HepG2 (cell line): ENCODE data around the gene TMCO4. TPM values are rescaled to one million over a fixed set of nuclear protein-coding genes. Genes with fewer than 3 reads are reported as not detected.

Experiments used
- ATAC-seq: fragments of 200-7000 bp; cut with Tn5 transposase; 3 replicates; pipeline ENCODE4 v1.9.1; 2020; ENCODE audit warnings: mild to moderate bottlenecking, moderate library complexity
- BruUV-seq: library from RNA; stranded (reverse); fragments of 400-500 nt; replicated peaks from 2 replicates; lab custom pipeline; 2021; lab: Mats Ljungman, UMichigan
- CTCF ChIA-PET: fragments of 300-600 bp; formaldehyde crosslinking; extraction: SDS; loops from one replicate; lab custom pipeline; 2021; ENCODE audit warnings: low total read pairs, inconsistent platforms, low intra/inter-chr PET ratio; lab: Yijun Ruan, JAX
- POLR2A ChIA-PET: fragments of 350-600 bp; sonication (Branson Sonifier 250); formaldehyde crosslinking; loops from one replicate; lab custom pipeline; 2020; ENCODE audit warnings: antibody characterized with exemption, inconsistent platforms; lab: Yijun Ruan, JAX
- DNase-seq: peaks from one replicate; pipeline ENCODE4 v3.0.0-alpha.2; 2015; ENCODE audit warnings: low spot score
- FAIRE-seq: peaks from 3 replicates; lab custom pipeline; 2011; peaks lifted over from hg19 to GRCh38; lab: Jason Lieb, UNC
- H2AFZ ChIP-seq: one replicate; pipeline ENCODE4 v1.6.1; 2011; ENCODE audit warnings: low read length, inconsistent platforms
- H3K27ac ChIP-seq: fragments of 300-600 bp; 3 replicates; pipeline ENCODE4 v1.8.0; 2011; ENCODE audit warnings: mixed run types, mild to moderate bottlenecking, mixed read lengths, low read length, inconsistent platforms; ENCODE audit not compliant: insufficient read depth; ENCODE audit errors: extremely low read length
- H3K27me3 ChIP-seq, 2 experiments: fragments of 200-600 bp in 1 of 2; 2 replicates in 1 of 2; 3 replicates in 1 of 2; pipeline versions ENCODE4 v1.6.0 to v1.8.0; 2011; ENCODE audit warnings: low read length in 2 of 2, mild to moderate bottlenecking in 2 of 2, moderate library complexity in 2 of 2, inconsistent platforms in 1 of 2; ENCODE audit not compliant: insufficient read depth in 2 of 2, control insufficient read depth in 1 of 2
- H3K36me3 ChIP-seq, 2 experiments: fragments of 200-600 bp in 1 of 2; replicated peaks in 1 of 2; 2 replicates in 1 of 2; 3 replicates in 1 of 2; pipeline versions ENCODE4 v1.5.1 to v1.8.0; 2011; ENCODE audit warnings: low read length in 2 of 2, inconsistent platforms in 1 of 2; ENCODE audit not compliant: insufficient read depth in 2 of 2, control insufficient read depth in 1 of 2
- H3K4me1 ChIP-seq: 2 replicates; pipeline ENCODE4 v1.5.1; 2012; ENCODE audit warnings: low read length, inconsistent platforms; ENCODE audit not compliant: insufficient read depth
- H3K4me2 ChIP-seq: 2 replicates; pipeline ENCODE4 v1.6.0; 2011; ENCODE audit warnings: low read depth, low read length, inconsistent platforms
- H3K4me3 ChIP-seq, 3 experiments: fragments of 200-600 bp in 1 of 3; sonication (generic), shearing (Covaris generic) in 1 of 3; replicated peaks in 1 of 3; 2 replicates each; pipeline ENCODE4 v1.5.1; 2011 to 2016; ENCODE audit warnings: low read length in 3 of 3, inconsistent platforms in 2 of 3, low read depth in 2 of 3, mild to moderate bottlenecking in 2 of 3, control low read depth in 1 of 3, mixed read lengths in 1 of 3; ENCODE audit not compliant: insufficient read depth in 1 of 3
- H3K79me2 ChIP-seq: one replicate; pipeline ENCODE4 v1.6.1; 2011; ENCODE audit warnings: low read length, inconsistent platforms; ENCODE audit not compliant: insufficient read depth
- H3K9ac ChIP-seq: 2 replicates; pipeline ENCODE4 v1.6.0; 2011; ENCODE audit warnings: mild to moderate bottlenecking, low read depth, low read length, inconsistent platforms; ENCODE audit not compliant: insufficient read depth
- H3K9me3 ChIP-seq: 2 replicates; pipeline ENCODE4 v1.5.1; 2012; ENCODE audit warnings: mild to moderate bottlenecking, low read length
- H4K20me1 ChIP-seq: 2 replicates; pipeline ENCODE4 v1.6.0; 2011; ENCODE audit warnings: inconsistent platforms, mild to moderate bottlenecking, low read length, moderate library complexity; ENCODE audit not compliant: insufficient read depth
- CBX2 ChIP-seq, 2 experiments: fragments of 200-600 bp in 1 of 2; sonication (generic); formaldehyde crosslinking in 1 of 2; IDR thresholded peaks; 2 replicates each; pipeline versions ENCODE4 v1.7.0 to v1.8.1; 2018 to 2022; ENCODE audit warnings: low read depth in 2 of 2, low read length in 1 of 2, mild to moderate bottlenecking in 1 of 2, missing genetic modification reagents in 1 of 2
- CHD2 ChIP-seq: IDR thresholded peaks from 2 replicates; pipeline ENCODE4 v1.6.1; 2011; ENCODE audit warnings: low read depth, low read length, improper control_type of control experiment
- GATA4 ChIP-seq: sonication (generic); IDR thresholded peaks from 2 replicates; pipeline ENCODE4 v1.6.1; 2016; ENCODE audit warnings: antibody characterized with exemption, low read depth, borderline replicate concordance
- HOXD1 ChIP-seq: sonication (generic); formaldehyde crosslinking; IDR thresholded peaks from 2 replicates; pipeline ENCODE4 v1.5.0; 2020; ENCODE audit warnings: missing genetic modification reagents
- IRX3 ChIP-seq: sonication (generic); formaldehyde crosslinking; IDR thresholded peaks from 2 replicates; pipeline ENCODE4 v1.8.1; 2023; ENCODE audit warnings: mild to moderate bottlenecking, low read depth, missing genetic modification reagents, borderline replicate concordance
- MAFK ChIP-seq, 2 experiments: IDR thresholded peaks in 1 of 2; conservative IDR thresholded peaks in 1 of 2; 2 replicates each; pipeline ENCODE4 v1.6.1; 2011; ENCODE audit warnings: improper control_type of control experiment in 2 of 2, low read length in 2 of 2
- NFATC3 ChIP-seq: sonication (generic); formaldehyde crosslinking; IDR thresholded peaks from 2 replicates; pipeline ENCODE4 v1.5.1; 2020; ENCODE audit warnings: mild to moderate bottlenecking, missing genetic modification reagents
- NFE2L2 ChIP-seq: fragments of 150-350 bp; IDR thresholded peaks from 2 replicates; pipeline ENCODE4 v1.6.1; 2014; ENCODE audit warnings: low read length
- ZNF234 ChIP-seq: sonication (generic); formaldehyde crosslinking; conservative IDR thresholded peaks from 2 replicates; pipeline ENCODE4 v1.5.1; 2020; ENCODE audit warnings: mild to moderate bottlenecking, missing genetic modification reagents
- ZNF616 ChIP-seq: sonication (generic); formaldehyde crosslinking; IDR thresholded peaks from 2 replicates; pipeline ENCODE4 v1.5.0; 2020; ENCODE audit warnings: low read depth, mild to moderate bottlenecking, missing genetic modification reagents
- WGBS: methylation state at CpG from one replicate; pipeline ENCODE4 v1.1.6; 2017; ENCODE audit warnings: low lambda C conversion rate; 5-methylcytosine and 5-hydroxymethylcytosine counted together
- in situ Hi-C: cut with HindIII; loops from 2 replicates; pipeline ENCODE4 v1.10.0; 2017; ENCODE audit warnings: low pct_unique_long_range_greater_than_20kb; ENCODE audit not compliant: extremely low pct_ligation_motif_present
- intact Hi-C: fragments of 100-400 bp; cut with micrococcal nuclease; formaldehyde crosslinking; loops from one replicate; pipeline ENCODE4 v1.10.0; 2022; ENCODE audit not compliant: unreplicated experiment
- polyA plus RNA-seq, 8 experiments: library from polyadenylated mRNA; depleted of rRNA in 3 of 8; stranded (reverse) in 7 of 8; unstranded in 1 of 8; fragments of >200 nt; fragmentation: Illumina TruSeq in 4 of 8; extraction: Trizol in 4 of 8; gene quantifications; 2 replicates each; pipeline versions ENCODE4 v1.2.1 to v1.2.3, GENCODE V29; 2011 to 2016; ENCODE audit warnings: low read depth in 4 of 8, missing spikeins in 1 of 8, mixed read lengths in 1 of 8; ENCODE audit not compliant: insufficient read depth in 1 of 8
- total RNA-seq, 5 experiments: library from RNA; depleted of rRNA; stranded (reverse); fragments of >200 nt; fragmentation: Illumina TruSeq; extraction: Trizol; gene quantifications; 2 replicates each; pipeline ENCODE4 v1.2.3, GENCODE V29; 2016; ENCODE audit warnings: low read depth in 1 of 5

The TMCO4 gene
- total and polyA plus RNA-seq, 2 of the 13 experiments (the other 11 are each of a cell fraction or from before 2014, with no cell fraction given): 2.1 to 4.1 TPM

GRCh38 chr1:19840228-19840627, 40.5 kb upstream of the TMCO4 start:
- CTCF ChIA-PET: no interaction called here
- no peak overlapping the region for H3K9ac ChIP-seq
- no peak overlapping the region for H3K4me3 ChIP-seq
- H4K20me1 ChIP-seq: no peaks in the 10 kb centered on the region
- H3K4me2 ChIP-seq: no peak overlapping the region
- no peak overlapping the region for H3K27ac ChIP-seq
- BruUV-seq: no TSS peak
- H3K9me3 ChIP-seq: no peaks in the 10 kb centered on the region
- DNase-seq (no peak), ATAC-seq (no peak), FAIRE-seq (no peak)
- no peaks in the 10 kb centered on the region for H3K79me2 ChIP-seq
- H3K4me1 ChIP-seq: no peaks in the 10 kb centered on the region; the same call in 1 of the 2 replicates
- H3K36me3 ChIP-seq: no peaks in the 10 kb centered on the region
- no peaks in the 10 kb centered on the region; a peak in 1 of 5 replicates for H3K27me3 ChIP-seq
- in situ Hi-C loops: no loop called here
- no peak overlapping the region for H2AFZ ChIP-seq
- TF ChIP-seq ZNF616 (CRISPR knock-in tag) (no peak), MAFK (conservative IDR thresholded peaks at IDR 0.05 in 1 of 2, IDR thresholded peaks at IDR 0.05 in 1 of 2; ENCODE audit: low read length in 2 of 2) (peak in 1 of 2 experiments; percentile 33; a peak in 2 of 4 replicates), NFE2L2 (peak; percentile 43), GATA4 (no peak)
- POLR2A ChIA-PET: no interaction called here
- intact Hi-C loops: no loop called here

GRCh38 chr1:19837866-19838265, 38.1 kb upstream of the TMCO4 start:
- Histone ChIP-seq H3K4me2 (no peak overlapping the region), H3K4me3 (no peak overlapping the region), H2AFZ (no peak overlapping the region), H3K27me3 (no peaks in the 10 kb centered on the region), H3K9me3 (no peaks in the 10 kb centered on the region), H4K20me1 (no peaks in the 10 kb centered on the region), H3K36me3 (no peaks in the 10 kb centered on the region), H3K4me1 (no peaks in the 10 kb centered on the region), H3K27ac (no peak overlapping the region), H3K79me2 (no peaks in the 10 kb centered on the region), H3K9ac (no peak overlapping the region)
- BruUV-seq: no TSS peak
- FAIRE-seq: no peak
- TF ChIP-seq NFATC3 (CRISPR knock-in tag): no peak
- no peak for TF ChIP-seq CHD2
- TF ChIP-seq HOXD1 (CRISPR knock-in tag): no peak
- TF ChIP-seq GATA4: no peak
- TF ChIP-seq ZNF234: no peak
- TF ChIP-seq CBX2 (IDR thresholded peaks at IDR 0.05; ENCODE audit: low read depth, low read length): no peak
- TF ChIP-seq CBX2 (CRISPR knock-in tag; IDR thresholded peaks at IDR 0.05; ENCODE audit: low read depth): no peak
- TF ChIP-seq IRX3: no peak
- intact Hi-C loops (no loop called here), in situ Hi-C loops (no loop called here)
- no peak for DNase-seq
- POLR2A ChIA-PET: no interaction called here
- CTCF ChIA-PET: no interaction called here
- WGBS: 0% methylated on average over 2 of the region's 2 CpGs
- no peak for ATAC-seq
